ENCODE measurements around the gene RTN4IP1.

- TF ChIP-seq IRF1 (CRISPR knock-in tag; IDR thresholded peaks at IDR 0.05; ENCODE audit: low read depth) (no peak), SMAD1 (CRISPR knock-in tag; IDR thresholded peaks at IDR 0.05; ENCODE audit: borderline replicate concordance, low read depth) (no peak), THRA (CRISPR knock-in tag; IDR thresholded peaks at IDR 0.05; ENCODE audit: borderline replicate concordance) (no peak), ZFP37 (CRISPR knock-in tag; IDR thresholded peaks at IDR 0.05; ENCODE audit: borderline replicate concordance) (no peak), ZNF576 (CRISPR knock-in tag; IDR thresholded peaks at IDR 0.05) (no peak), ZNF274 (CRISPR knock-in tag; IDR thresholded peaks at IDR 0.05) (no peak), TOE1 (CRISPR knock-in tag; IDR thresholded peaks at IDR 0.05) (no peak), SALL2 (CRISPR knock-in tag; IDR thresholded peaks at IDR 0.05) (no peak), ZNF598 (CRISPR knock-in tag; IDR thresholded peaks at IDR 0.05; ENCODE audit: borderline replicate concordance) (no peak), FOXA1 (IDR thresholded peaks at IDR 0.05) (no peak), FOXA1 (CRISPR knock-in tag; IDR thresholded peaks at IDR 0.05) (no peak), ATF6 (CRISPR knock-in tag; conservative IDR thresholded peaks at IDR 0.05) (no peak), TBL1XR1 (IDR thresholded peaks at IDR 0.05; ENCODE audit: borderline replicate concordance, low read length, partially characterized antibody) (no peak)
Measured at GRCh38 chr6:106534564-106534982, 94.7 kb downstream of the RTN4IP1 start.

Data from HepG2 (cell line).